HG03066 (cell line): Measurements from ENCODE around the gene ZNF607.
"Not testable (repeated sequence)": the region's sequence is repeated elsewhere in the genome, so short reads cannot be mapped to it uniquely, and the experiment has no call there.

Experiments
- ATAC-seq: cut with Tn5 transposase; IDR thresholded peaks from one replicate; pipeline ENCODE4 v1.9.1; 2021; ENCODE audit warnings: low read depth; ENCODE audit not compliant: unreplicated experiment

The ZNF607 gene

DNA sequence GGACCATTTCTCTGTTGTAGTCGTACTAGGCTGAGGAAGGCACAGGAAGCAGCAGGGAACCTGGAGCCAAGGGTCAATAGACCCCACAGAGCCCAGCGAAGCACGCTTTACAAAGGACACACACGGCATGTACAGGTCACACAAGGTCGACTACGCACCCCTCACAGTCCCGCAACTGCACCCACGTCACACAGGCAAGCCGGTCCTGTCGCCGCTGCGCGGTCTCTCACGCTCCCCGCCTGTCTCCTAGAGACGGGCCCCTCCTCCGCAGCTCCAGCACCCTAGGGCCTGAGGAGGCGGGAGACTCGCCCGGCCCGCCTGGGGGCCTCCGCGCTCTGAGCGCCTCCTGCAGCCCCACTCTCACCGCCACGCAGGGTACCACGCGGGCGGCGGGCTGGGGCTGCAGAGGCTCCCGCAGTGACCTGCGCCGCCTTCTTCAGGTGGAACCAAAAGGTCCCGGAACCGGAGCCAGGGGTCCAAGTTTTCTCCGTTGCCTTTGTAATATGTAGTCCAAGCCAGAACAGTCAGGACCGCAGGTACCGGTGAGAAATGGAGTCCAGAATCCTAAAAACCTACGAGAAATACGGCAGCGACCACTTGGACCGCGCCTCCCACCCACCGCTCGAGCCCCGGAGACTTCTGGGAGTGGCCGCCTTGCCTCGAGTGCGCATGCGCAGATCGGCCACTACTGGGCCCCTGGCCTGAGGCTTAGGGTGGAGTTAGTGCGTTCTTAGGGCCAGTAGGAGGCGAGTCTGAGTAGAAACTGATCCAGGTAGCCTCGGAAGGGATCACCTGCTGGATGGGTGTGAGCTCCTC, at the start of gene ZNF607:
ZNF607 (minus strand) TSS at position 651 of the 816 bp plus-strand sequence. CDS start 8,143 bp downstream, outside the sequence.
- ATAC-seq, result peak; percentile 97

GRCh38 chr19:37763488-37763887, 43.9 kb upstream of the ZNF607 start:
- ATAC-seq, result no peak

DNA sequence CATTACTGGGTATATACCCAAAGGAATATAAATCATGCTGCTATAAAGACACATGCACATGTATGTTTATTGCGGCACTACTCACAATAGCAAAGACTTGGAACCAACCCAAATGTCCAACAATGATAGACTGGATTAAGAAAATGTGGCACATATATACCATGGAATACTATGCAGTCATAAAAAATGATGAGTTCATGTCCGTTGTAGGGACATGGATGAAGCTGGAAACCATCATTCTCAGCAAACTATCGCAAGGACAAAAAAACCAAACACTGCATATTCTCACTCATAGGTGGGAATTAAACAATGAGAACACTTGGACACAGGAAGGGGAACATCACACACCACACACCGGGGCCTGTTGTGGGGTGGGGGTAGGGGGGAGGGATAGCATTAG, 38.1 kb upstream of the ZNF607 start:
- not testable (repeated sequence) for ATAC-seq

DNA sequence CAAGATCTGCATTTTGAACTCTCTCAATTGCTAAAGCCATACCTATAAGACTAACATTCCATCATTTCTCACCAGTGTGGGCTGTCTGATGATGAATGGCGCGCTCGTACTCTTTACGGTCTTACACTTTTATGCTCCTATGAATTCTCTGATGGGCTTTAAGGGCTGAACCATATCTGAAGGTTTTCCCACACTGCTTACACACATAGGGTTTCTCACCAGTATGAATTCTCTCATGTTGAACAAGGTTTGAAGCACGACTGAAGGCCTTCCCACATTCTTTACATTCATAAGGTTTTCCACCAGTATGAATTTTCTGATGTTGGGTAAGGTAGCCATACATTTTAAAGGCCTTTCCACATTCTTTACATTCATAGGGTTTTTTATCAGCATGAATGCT, 18.8 kb upstream of the ZNF607 start:
- ATAC-seq, result no peak

DNA sequence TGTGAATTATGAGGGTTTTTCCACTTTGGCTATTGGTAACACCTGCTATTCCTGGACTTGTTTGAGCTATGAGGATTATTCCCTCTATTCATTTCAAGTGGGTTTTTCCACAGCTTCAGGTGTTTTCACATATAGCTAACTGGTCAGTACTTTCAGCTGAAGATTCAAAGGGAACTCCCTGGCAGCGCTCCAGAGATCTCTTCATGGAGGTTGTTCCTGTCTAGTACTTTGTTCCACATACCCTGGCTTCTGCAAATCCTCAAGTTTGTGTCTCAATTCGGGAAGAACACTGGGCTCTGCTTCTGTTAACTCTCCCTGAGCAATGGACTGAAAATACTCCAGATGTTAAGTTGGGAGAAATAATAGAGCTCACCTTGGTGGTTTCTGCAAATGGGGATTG, 5.6 kb upstream of the ZNF607 start:
- no peak for ATAC-seq

DNA sequence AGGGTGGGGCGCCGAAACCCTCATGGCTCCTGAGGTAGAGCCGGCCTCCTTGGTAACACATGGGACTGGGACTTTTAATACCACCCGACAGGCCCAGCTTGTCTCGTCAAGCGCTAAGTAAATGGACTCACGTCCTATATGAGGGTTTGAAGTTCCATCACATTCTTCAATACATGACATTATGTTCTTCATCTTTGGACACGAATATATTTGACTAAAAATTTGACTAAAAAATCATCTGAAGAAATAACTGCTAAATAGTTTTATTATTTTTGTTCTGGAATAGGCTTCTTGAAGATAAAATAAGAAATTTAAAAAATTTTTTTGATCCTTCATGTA, 335 bp upstream of the ZNF607 start:
- no peak for ATAC-seq

DNA sequence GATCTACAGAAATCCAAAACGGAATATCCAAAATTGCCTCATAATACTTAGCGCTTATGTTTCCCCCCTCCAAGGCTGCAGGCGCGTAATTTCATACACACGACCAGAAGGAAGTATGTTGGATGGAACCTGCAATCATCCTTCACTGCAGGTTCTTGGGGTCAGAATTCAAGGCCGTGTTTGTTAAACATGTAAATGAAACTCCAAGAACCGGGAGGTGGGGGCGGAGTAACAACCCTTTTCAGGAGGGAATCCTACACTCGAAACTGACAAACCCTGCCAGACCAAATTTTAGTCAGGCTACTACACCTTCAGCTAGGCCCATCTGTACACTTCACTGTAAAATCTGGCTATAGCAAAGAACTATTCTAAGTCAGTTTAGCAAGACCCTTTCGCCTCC, 1.3 kb downstream of the ZNF607 start:
- ATAC-seq, result no peak

DNA sequence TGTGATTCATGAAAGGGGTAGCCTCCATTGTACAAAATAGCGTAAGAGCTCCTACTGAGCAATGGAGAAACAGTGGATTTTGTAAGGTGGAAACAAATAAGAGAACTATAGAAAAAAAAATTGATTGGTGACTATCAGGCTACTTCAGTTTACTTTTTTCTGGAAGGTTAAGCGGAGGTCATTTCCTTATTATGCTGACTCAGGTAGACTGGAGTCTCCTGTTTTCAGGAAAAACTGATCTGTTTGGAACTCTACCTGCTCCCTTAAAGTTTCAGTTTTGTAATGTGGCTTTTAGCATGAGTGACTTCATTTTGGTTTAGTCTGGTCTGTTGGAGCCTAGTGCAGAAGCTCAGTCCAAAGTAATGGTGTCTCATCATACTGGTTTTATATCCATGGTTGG, 3.4 kb downstream of the ZNF607 start:
- no peak for ATAC-seq

DNA sequence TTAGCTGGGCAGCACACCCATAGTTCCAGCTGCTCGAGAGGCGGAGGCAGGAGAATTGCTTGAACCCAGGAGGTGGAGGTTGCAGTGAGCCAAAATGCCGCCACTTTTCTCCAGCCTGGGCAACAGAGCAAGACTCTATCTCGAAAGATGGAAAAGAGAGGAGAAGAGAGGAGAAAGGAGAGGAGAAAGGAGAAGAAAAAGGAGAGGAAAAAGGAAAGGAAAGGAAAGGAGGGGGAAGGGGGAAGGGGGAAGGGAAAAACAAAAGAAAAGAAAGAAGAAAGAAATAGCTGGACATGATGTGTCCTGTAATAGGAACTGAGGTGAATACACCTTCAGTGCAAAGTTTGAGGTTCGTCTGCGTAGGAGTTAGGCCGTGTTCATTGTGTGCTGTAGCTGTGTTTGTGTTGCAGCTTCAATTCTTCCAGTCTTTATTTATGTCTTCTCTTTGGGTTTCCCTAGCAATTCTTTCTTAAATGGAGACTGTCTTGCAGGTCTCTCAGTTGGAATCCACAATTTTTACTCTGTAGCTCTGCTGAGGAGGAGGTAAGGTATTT, 13.4 kb downstream of the ZNF607 start:
- no peak for ATAC-seq

DNA sequence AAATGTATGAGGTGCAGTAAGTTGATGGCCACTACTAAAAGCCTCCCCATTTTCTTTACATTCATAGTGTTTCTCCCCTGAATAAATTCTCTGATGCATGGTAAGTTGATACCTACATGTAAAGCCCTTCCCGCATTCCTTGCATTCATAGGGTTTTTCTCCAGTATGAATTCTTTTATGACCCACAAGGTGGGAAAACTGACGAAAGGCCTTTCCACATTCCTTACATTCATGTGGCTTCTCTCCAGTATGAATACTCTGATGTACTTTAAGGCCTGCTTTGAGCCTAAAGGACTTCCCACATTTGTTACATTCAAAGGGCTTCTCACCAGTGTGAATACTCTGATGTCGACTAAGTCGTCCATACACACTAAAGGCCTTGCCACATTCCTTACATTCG, 20.5 kb downstream of the ZNF607 start:
- ATAC-seq, result no peak

DNA sequence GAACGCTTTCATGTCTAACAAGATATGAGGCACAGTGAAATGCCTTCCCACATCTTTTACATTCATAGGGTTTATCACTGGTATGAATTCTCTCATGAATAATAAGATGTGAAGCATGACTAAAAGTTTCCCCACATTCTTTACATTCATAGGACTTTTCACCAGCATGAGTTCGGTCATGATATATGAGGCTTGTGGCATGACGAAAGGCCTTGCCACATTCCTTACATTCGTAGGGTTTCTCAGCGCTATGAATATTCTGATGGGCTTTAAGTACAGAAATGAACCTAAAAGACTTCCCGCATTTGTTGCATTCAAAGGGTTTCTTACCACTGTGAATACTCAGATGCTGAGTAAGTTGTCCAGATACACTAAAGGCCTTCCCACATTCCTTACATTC, 21.3 kb downstream of the ZNF607 start:
- no peak for ATAC-seq

GRCh38 chr19:37695144-37695899, 24.2 kb downstream of the ZNF607 start:
- ATAC-seq, result no peak

DNA sequence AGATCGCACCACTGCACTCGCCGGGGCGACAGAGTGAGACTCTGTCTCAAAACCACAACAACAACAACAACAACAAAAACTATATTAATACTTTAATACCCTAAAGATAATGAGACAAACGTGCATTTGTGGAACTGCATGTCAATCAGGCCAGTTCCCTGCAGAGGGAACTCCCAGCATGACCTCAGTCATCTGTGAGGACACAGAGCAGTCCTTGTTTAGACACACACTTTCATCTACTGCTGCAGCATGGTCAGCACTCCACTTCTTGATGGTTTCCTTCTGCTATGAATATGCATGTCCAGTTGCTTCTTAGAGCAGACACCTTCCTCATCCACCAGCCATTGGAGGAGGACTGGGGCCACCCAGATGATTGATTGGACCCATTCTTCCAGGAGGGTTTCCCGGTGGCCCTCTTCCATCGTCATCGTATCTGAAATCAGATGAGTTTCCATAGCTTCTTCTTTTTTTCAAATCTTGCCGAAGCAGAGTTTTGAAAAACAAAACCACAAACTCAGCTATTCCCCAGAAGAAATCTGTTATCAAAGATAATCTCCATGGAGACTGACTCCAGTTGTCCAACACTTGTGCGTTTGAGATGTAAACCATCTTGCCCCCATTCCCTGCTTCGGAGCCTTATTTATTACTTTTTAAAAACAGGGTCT, 26.5 kb downstream of the ZNF607 start:
- ATAC-seq, result no peak

DNA sequence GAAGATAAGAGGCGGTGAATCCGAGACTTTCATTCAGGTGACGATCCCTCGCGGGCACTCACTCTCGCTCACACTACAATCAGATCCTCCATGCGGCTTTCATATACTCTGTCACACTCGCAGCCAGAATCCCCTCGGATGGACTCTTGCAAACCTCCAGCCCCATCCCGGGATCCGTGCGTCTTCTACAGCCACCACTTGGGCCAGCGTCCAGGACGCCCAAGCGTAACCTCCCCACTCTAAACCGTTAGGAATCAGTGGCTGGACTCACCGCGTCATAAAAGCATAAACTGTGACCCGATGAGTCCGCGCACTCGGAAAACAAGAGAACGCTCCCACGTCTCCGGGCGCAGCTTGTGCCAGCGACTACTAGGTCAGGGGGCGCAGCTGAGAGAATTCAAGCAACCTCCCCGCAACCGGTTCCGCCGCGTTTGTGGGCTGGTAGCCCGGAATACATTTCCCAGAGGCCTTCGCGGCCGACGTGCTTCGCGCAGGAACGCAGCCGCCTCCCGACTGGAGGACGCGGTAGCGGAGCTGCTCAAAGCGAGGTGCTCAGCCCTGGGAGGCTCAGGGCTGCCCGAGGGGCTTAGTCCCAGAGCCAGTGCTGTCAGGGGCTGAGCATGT, 27.6 kb downstream of the ZNF607 start:
- no peak for ATAC-seq

- ATAC-seq, result no peak
These were observed 36.0 kb downstream of the ZNF607 start for GRCh38 chr19:37683520-37683919.

GRCh38 chr19:37669450-37669914, 50.1 kb downstream of the ZNF607 start:
- no peak for ATAC-seq

DNA sequence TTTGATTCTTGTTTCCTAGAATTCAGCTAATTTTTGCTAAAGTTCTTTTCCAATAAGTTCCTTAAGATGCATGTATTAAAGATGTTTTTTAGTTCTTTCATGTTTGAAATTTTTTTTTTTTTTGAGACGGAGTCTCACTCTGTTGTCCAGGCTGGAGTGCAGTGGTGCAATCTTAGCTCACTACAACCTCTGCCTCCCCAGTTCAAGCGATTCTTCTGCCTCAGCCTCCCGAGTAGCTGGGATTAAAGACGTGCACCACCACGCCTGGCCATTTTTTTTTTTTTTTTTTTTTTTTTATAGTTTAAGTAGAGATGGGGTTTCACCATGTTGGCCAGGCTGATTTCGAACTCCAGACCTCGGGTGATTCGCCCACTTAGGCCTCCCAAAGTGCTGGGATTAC, 62.4 kb downstream of the ZNF607 start:
- not testable (repeated sequence) for ATAC-seq

DNA sequence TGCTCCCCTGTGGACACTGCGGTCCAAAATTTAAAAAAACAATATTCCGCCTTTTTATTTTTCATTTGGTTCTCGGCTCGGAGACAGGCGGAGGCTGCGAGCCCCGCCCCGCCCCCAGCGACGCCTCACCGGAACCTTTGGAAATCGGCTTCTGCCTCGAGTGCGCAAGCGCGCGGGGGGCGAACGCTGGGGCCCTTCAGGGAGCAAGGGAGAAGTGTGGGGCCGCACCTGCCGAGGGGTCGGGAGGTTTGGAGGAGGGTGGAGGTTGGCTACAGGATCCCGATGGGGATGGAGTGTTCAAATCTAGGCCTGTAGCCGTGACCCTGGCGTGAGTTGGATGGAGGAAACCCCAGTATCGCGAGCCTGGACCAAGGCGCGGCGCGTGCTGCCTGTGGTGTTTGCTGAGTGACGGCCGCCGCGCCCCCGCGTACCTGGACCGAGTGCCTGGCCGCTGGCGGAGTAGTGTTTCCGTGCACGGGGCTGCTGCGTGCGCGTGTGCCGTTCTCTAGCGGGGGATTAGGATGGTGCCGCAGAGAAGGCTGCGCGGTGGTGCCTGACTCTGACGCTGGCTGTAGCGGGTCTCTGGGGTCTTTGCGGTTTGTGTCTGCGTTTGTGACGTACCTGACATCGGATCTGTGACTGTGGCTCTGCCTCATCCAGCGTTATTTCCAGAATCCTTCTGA, 63.7 kb downstream of the ZNF607 start:
- peak; percentile 46 for ATAC-seq

GRCh38 chr19:37655301-37655688, 64.3 kb downstream of the ZNF607 start, which contains the start of gene ZFP30:
ZFP30 (minus strand) TSS chr19:37655465; CDS start chr19:37647822, 7,643 bp downstream.
- peak; percentile 63 for ATAC-seq
